GM19043 (cell line): ENCODE measurements around the gene DNAAF9.
"Not testable (repeated sequence)": the region's sequence is repeated elsewhere in the genome, so short reads cannot be mapped to it uniquely, and the experiment has no call there.

Experiments
- ATAC-seq: cut with Tn5 transposase; IDR thresholded peaks from one replicate; pipeline ENCODE4 v1.9.1; 2021; ENCODE audit warnings: low read depth; ENCODE audit not compliant: unreplicated experiment

Gene DNAAF9

GRCh38 chr20:3407040-3407770, at the start of gene DNAAF9:
Gene DNAAF9, minus strand, starts transcription at chr20:3407669. Its CDS starts 112 bp downstream, at chr20:3407557.
- no peak for ATAC-seq

GRCh38 chr20:3456648-3457047, 49.2 kb upstream of the DNAAF9 start:
- ATAC-seq = no peak

GRCh38 chr20:3454831-3455230, 47.4 kb upstream of the DNAAF9 start:
- ATAC-seq = no peak

DNA sequence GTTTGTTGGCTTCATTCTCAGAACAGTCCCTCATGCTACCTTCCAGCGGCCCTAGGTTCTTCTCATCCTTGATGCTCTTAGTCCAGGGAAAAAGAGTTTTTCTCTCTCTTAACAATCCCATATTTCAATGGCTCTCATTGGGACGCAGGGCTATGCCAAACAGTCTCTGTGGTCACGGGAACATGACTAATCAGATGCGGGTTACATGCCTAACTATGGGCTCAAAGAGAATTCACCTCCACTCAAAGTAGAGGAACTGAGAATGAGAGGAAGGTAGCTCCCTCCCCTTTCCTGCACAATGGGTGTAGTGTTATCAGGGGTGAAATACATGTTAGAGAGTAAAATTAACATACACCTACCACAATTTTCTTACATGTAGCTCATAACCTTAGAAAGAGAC, 45.2 kb upstream of the DNAAF9 start:
- no peak for ATAC-seq

- no peak for ATAC-seq
Observed at GRCh38 chr20:3452136-3452535, 44.7 kb upstream of the DNAAF9 start.

- ATAC-seq = no peak
Observed at GRCh38 chr20:3449319-3449718, 41.9 kb upstream of the DNAAF9 start.

DNA sequence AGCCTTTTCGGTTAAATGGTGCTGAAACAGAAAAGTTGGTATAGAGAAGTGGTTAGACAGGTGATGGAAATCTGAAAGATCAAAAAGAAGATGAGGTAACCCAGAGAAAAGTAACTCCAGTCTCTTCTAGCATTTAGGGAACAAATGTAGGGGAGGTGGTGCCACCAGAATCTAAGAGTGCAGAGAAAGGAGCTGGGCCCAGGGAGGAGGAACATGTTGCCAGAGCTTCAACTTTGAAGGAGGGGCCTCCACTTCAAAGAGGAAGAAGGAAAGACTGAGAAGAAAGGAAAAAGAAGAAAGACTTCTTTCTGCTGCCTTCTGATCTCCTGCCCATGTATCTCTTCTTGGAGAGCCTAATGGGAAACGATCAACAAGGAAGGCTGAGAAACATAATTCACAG, 39.9 kb upstream of the DNAAF9 start:
- ATAC-seq = no peak

DNA sequence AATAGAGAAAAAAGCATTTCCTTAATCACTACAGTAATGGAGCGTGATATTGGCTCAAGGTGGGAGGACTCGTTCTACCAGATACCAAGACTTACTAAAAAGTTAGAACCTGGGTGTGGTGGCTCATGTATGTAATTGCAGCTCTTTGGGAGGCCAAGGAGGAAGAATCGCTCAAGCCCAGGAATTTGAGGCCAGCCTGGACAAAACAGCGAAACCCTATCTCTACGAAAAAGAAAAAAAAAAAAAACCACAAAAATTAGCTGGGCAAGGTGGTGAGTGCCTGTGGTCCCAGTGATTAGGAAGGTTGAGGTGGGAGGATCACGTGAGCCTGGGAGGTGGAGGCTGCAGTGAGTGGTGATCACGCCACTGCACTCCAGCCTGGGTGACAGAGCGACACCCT, 39.3 kb upstream of the DNAAF9 start:
- ATAC-seq = no peak

GRCh38 chr20:3436864-3437574, 29.6 kb upstream of the DNAAF9 start:
- no peak for ATAC-seq

- ATAC-seq = no peak
Observed at GRCh38 chr20:3434232-3434631, 26.8 kb upstream of the DNAAF9 start.

- no peak for ATAC-seq
Observed at GRCh38 chr20:3433744-3434143, 26.3 kb upstream of the DNAAF9 start.

GRCh38 chr20:3432844-3433243, 25.4 kb upstream of the DNAAF9 start:
- ATAC-seq = no peak

DNA sequence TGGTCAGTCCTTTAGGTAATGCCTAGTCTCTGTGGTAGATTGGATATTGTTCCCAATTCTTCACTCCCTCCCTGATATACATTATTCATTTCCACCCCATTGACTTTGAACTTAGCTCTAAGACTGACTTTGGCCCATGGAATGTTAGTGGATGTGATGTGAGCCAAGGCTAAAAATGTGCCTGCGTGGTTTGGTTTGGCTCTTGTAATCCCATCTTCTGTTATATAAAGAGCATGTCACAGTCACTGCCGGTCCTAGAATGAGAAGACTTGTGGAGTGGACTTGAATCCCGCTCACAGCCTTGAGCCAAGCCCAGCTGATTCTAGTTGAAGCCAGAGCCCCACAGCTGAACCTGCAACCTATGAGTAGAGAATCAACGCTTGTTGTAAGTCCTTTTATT, 23.6 kb upstream of the DNAAF9 start:
- no peak for ATAC-seq

DNA sequence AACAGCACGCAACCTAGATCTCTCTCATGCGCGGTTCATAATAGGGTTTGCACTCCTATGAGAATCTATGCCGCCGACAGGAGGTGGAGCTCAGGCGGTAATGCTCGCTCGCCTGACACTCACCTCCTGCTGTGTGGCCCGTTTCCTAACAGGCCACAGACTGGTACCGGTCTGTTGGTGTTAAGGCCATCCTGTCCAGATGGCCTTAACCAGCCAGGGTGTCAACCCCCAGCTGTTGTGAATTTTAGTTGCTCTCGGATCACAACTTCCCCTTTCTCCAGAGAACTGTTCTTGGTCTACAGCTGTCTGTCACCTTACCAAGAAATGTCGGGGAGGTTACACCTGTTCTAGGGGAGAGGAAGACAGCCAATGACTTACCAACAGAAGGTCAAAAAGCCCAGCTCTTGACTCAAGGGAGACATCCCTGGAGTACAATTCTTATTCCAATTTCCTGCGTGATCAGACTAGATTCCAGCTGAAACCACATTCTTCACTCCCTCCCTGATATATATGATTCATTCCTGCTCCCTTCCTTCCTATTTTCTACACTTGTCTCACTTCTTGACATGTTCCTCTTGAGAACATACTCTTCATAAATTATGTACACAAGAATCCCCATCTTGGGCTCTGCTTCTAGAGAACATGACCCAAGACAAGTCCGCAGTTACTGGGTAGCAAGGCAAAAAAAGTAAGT, 23.1 kb upstream of the DNAAF9 start:
- ATAC-seq = peak; percentile 95

DNA sequence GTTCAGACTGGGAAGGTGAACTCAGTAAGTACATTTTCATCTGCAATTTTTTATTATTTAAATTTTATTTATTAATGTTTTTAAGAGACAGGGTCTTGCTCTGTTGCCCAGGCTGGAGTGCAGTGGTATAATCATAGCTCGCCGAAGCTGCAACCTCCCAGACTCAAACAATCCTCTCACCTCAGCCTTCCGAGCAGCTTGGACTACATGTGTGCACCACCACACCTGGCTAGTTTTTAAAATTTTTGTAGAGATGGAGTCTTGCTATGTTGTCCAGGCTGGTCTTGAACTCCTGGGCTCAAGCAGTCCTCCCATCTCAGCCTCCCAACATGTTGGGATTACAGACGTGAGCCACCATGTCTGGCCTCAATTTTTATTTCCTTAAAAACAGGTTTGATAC, 19.3 kb upstream of the DNAAF9 start:
- ATAC-seq = not testable (repeated sequence)

DNA sequence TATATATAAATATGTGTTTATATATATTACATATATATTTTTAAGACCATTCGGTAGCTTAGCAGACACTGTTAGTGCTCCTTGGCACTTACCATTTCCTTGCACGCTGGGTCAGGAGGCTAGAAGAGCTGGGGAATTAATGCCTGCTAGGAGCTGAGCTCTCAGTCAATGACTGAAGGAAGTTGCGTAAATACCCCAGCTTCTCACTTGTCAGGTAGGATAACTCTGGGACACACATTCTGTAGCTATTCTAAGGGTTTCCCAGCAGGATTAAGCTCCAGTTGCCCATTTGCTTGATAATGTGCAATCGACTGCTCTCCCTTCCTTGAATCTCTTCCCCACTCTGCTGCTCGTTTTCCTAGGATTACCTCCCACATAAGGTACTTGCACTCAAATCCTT, 15.7 kb upstream of the DNAAF9 start:
- no peak for ATAC-seq

- ATAC-seq = no peak
Observed at GRCh38 chr20:3421985-3422384, 14.5 kb upstream of the DNAAF9 start.

DNA sequence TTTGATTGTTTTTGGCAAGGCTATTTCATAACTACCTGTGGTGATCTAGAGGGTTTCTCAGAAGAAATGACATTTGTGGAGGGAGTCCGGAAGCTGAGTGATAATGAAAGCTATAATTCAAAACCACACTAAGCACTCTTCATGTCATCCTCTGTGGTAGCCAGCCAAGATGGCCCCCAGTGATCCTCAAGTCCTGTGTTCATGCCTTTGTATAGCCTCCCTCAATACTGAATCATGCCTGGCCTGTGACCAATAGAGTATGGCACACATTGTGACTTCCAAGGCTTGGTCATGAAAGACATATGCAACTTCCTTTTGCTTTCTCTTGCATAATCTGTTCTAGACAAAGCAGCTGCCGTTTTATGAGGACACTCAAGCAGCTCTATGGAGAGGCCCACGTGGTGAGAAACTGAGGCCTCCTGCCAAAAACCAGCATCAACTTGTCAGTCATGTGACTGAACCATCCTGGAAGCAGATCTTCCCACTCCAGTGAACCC, 12.8 kb upstream of the DNAAF9 start:
- peak; percentile 98 for ATAC-seq

- ATAC-seq = not testable (repeated sequence)
Observed at GRCh38 chr20:3418161-3418560, 10.7 kb upstream of the DNAAF9 start.

GRCh38 chr20:3414122-3414521, 6.7 kb upstream of the DNAAF9 start:
- no peak for ATAC-seq

DNA sequence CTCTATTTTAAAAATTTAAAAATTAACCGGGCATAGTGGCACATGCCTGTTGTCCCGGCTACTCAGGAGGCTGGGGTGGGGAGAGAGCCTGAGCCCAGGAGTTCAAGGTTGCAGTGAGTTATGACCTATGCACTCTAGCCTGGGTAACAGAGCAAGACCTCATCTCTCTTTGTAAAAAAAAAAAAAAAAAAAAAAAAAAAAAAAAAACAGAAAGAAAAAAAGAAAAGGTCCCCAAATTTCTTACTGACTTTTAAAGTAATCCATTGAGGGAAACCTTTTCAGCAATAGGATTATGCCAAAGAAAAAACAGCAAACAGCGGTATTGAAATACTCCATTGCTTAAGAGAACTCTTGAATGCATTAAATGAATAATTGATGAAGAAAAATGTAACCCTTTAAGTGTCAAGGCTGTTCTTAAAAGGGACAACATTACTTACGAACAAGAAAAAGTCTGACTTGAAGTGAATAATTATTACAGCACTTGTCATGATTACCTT, 6.0 kb upstream of the DNAAF9 start:
- no peak for ATAC-seq
